Mononuclear cell (primary cell): Measurements from ENCODE around the gene LRRC25. TPM values are rescaled to one million over a fixed set of nuclear protein-coding genes. Genes with fewer than 3 reads are reported as not detected.

ENCODE experiments used
- H3K27me3 ChIP-seq: 2 replicates; pipeline ENCODE4 v1.6.0; 2011; ENCODE audit warnings: low read length, control low read depth; ENCODE audit not compliant: insufficient read depth
- H3K4me1 ChIP-seq: 2 replicates; pipeline ENCODE4 v1.5.1; 2011; ENCODE audit warnings: mild to moderate bottlenecking, low read length, control low read depth; ENCODE audit not compliant: insufficient read depth
- H3K4me3 ChIP-seq: 2 replicates; pipeline ENCODE4 v1.5.1; 2011; ENCODE audit warnings: mild to moderate bottlenecking, low read length, moderate library complexity
- H3K9me3 ChIP-seq: 2 replicates; pipeline ENCODE4 v1.5.1; 2011; ENCODE audit warnings: low read depth, mild to moderate bottlenecking, control low read depth, low read length
- total RNA-seq: library from RNA; depleted of rRNA; stranded (reverse); fragments of >200 nt; gene quantifications from one replicate; pipeline ENCODE4 v1.2.3, GENCODE V29; 2012

The LRRC25 gene
- total RNA-seq, 1 donor: 32.7 TPM

GRCh38 chr19:18439025-18439909, 41.8 kb upstream of the LRRC25 start:
- no peak overlapping the region for H3K4me3 ChIP-seq
- no peaks in the 10 kb centered on the region for H3K9me3 ChIP-seq
- H3K4me1 ChIP-seq: peaks cover 22% of the 10 kb centered on the region
- H3K27me3 ChIP-seq: peaks cover 2% of the 10 kb centered on the region

- Histone ChIP-seq H3K4me3 (no peak overlapping the region), H3K9me3 (no peaks in the 10 kb centered on the region), H3K4me1 (peaks cover 26% of the 10 kb centered on the region), H3K27me3 (peaks cover 2% of the 10 kb centered on the region)
Observed at GRCh38 chr19:18438331-18439024, 41.1 kb upstream of the LRRC25 start.

GRCh38 chr19:18437491-18438330, 40.3 kb upstream of the LRRC25 start, which contains the start of gene ISYNA1:
Gene ISYNA1, minus strand, starts transcription at chr19:18438133. Its CDS starts 154 bp downstream, at chr19:18437979.
- H3K9me3 ChIP-seq: no peaks in the 10 kb centered on the region
- peaks cover 33% of the 10 kb centered on the region for H3K4me1 ChIP-seq
- H3K27me3 ChIP-seq: peaks cover 2% of the 10 kb centered on the region
- H3K4me3 ChIP-seq: peak within 1 kb of the TSS; percentile 22

GRCh38 chr19:18436671-18437490, 39.5 kb upstream of the LRRC25 start:
- Histone ChIP-seq H3K27me3 (peaks cover 2% of the 10 kb centered on the region), H3K4me3 (peak overlapping the region; percentile 16), H3K9me3 (no peaks in the 10 kb centered on the region), H3K4me1 (peaks cover 36% of the 10 kb centered on the region)

- Histone ChIP-seq H3K9me3 (no peaks in the 10 kb centered on the region), H3K4me1 (peaks cover 36% of the 10 kb centered on the region), H3K27me3 (peaks cover 2% of the 10 kb centered on the region), H3K4me3 (no peak overlapping the region)
Observed at GRCh38 chr19:18435842-18436670, 38.6 kb upstream of the LRRC25 start.

GRCh38 chr19:18435178-18435841, 37.9 kb upstream of the LRRC25 start:
- peaks cover 39% of the 10 kb centered on the region for H3K4me1 ChIP-seq
- H3K27me3 ChIP-seq: peaks cover 2% of the 10 kb centered on the region

GRCh38 chr19:18434411-18435175, 37.2 kb upstream of the LRRC25 start:
- Histone ChIP-seq H3K9me3 (no peaks in the 10 kb centered on the region), H3K4me3 (no peak overlapping the region), H3K4me1 (peaks cover 46% of the 10 kb centered on the region), H3K27me3 (peaks cover 2% of the 10 kb centered on the region)

More at GRCh38 chr19:18435178-18435841, 37.9 kb upstream of the LRRC25 start:
- Histone ChIP-seq H3K9me3 (no peaks in the 10 kb centered on the region), H3K4me3 (no peak overlapping the region)

- Histone ChIP-seq H3K27me3 (peaks cover 2% of the 10 kb centered on the region), H3K4me1 (peaks cover 52% of the 10 kb centered on the region), H3K9me3 (no peaks in the 10 kb centered on the region), H3K4me3 (no peak overlapping the region)
Observed at GRCh38 chr19:18433735-18434398, 36.4 kb upstream of the LRRC25 start.

- Histone ChIP-seq H3K27me3 (no peaks in the 10 kb centered on the region), H3K9me3 (no peaks in the 10 kb centered on the region), H3K4me3 (peak overlapping the region; percentile 33), H3K4me1 (peaks cover 56% of the 10 kb centered on the region)
Observed at GRCh38 chr19:18433015-18433691, 35.7 kb upstream of the LRRC25 start.

GRCh38 chr19:18432275-18433014, 35.0 kb upstream of the LRRC25 start:
- H3K9me3 ChIP-seq: no peaks in the 10 kb centered on the region
- peak overlapping the region; percentile 33 for H3K4me3 ChIP-seq
- no peaks in the 10 kb centered on the region for H3K27me3 ChIP-seq
- H3K4me1 ChIP-seq: peaks cover 50% of the 10 kb centered on the region
